Endothelial cell of umbilical vein (primary cell): ENCODE results near the gene MRPL55. TPM values are rescaled to one million over a fixed set of nuclear protein-coding genes. Genes with fewer than 3 reads are reported as not detected.

Experiments used
- BruUV-seq: library from RNA; stranded (reverse); fragments of 400-500 nt; replicated peaks from 2 replicates; lab custom pipeline; 2021; lab: Mats Ljungman, UMichigan
- CTCF ChIA-PET: fragments of 300-600, 350-600 bp; sonication (Branson Sonifier 250); formaldehyde crosslinking; loops from one replicate; lab custom pipeline; 2021; ENCODE audit warnings: antibody characterized with exemption, inconsistent platforms; lab: Charles Lee
- POLR2A ChIA-PET: fragments of 300-600, 350-600 bp; sonication (Branson Sonifier 250); formaldehyde crosslinking; loops from one replicate; lab custom pipeline; 2021; ENCODE audit warnings: antibody characterized with exemption, inconsistent platforms; lab: Charles Lee
- DNase-seq: peaks from one replicate; pipeline ENCODE4 v3.0.0-alpha.2; 2011; ENCODE audit warnings: low read depth, low spot score
- FAIRE-seq: peaks from 2 replicates; lab custom pipeline; 2011; peaks lifted over from hg19 to GRCh38; lab: Jason Lieb, UNC
- H2AFZ ChIP-seq: 2 replicates; pipeline ENCODE4 v1.6.0; 2012; ENCODE audit warnings: low read depth, low read length, control low read depth, inconsistent platforms
- H3K27ac ChIP-seq: 2 replicates; pipeline ENCODE4 v1.5.1; 2011; ENCODE audit warnings: low read depth, mild to moderate bottlenecking, control low read depth, low read length, moderate library complexity; ENCODE audit not compliant: insufficient read depth
- H3K27me3 ChIP-seq, 2 experiments: 2 replicates each; pipeline versions ENCODE4 v1.6.0 to v1.6.1; 2011; ENCODE audit warnings: low read length in 2 of 2, mixed read lengths in 1 of 2; ENCODE audit not compliant: control insufficient read depth in 2 of 2, insufficient read depth in 2 of 2
- H3K36me3 ChIP-seq, 2 experiments: 2 replicates in 1 of 2; 3 replicates in 1 of 2; pipeline ENCODE4 v1.5.1; 2011; ENCODE audit warnings: low read length in 2 of 2, mild to moderate bottlenecking in 1 of 2, moderate library complexity in 1 of 2; ENCODE audit not compliant: control insufficient read depth in 2 of 2, insufficient read depth in 2 of 2; ENCODE audit errors: extremely low read depth in 1 of 2
- H3K4me1 ChIP-seq: 3 replicates; pipeline ENCODE4 v1.5.1; 2011; ENCODE audit warnings: mild to moderate bottlenecking, low read length; ENCODE audit not compliant: control insufficient read depth, insufficient read depth; ENCODE audit errors: extremely low read depth
- H3K4me2 ChIP-seq: 2 replicates; pipeline ENCODE4 v1.6.1; 2011; ENCODE audit warnings: low read length, control low read depth, mixed read lengths; ENCODE audit not compliant: insufficient read depth
- H3K4me3 ChIP-seq, 3 experiments: fragments of 200-600 bp in 1 of 3; sonication (generic), shearing (Covaris generic) in 1 of 3; replicated peaks in 1 of 3; 2 replicates each; pipeline ENCODE4 v1.5.1; 2011 to 2016; ENCODE audit warnings: control low read depth in 3 of 3, low read length in 3 of 3, mild to moderate bottlenecking in 2 of 3, inconsistent platforms in 1 of 3, low read depth in 1 of 3, moderate library complexity in 1 of 3; ENCODE audit not compliant: insufficient read depth in 1 of 3
- H3K79me2 ChIP-seq: 2 replicates; pipeline ENCODE4 v1.6.0; 2012; ENCODE audit warnings: low read length, inconsistent platforms; ENCODE audit not compliant: control insufficient read depth, insufficient read depth
- H3K9ac ChIP-seq: replicated peaks from 2 replicates; pipeline ENCODE3; 2011; ENCODE audit warnings: low read length, control low read depth; ENCODE audit not compliant: insufficient read depth; ENCODE audit errors: extremely low read depth
- H3K9me1 ChIP-seq: replicated peaks from 3 replicates; pipeline ENCODE4 v1.6.0; 2011; ENCODE audit warnings: mild to moderate bottlenecking, low read length; ENCODE audit not compliant: control insufficient read depth, insufficient read depth; ENCODE audit errors: extremely low read depth
- H3K9me3 ChIP-seq: replicated peaks from 2 replicates; pipeline ENCODE4 v1.5.1; 2012; ENCODE audit warnings: low read length, inconsistent platforms; ENCODE audit not compliant: control insufficient read depth, insufficient read depth
- H4K20me1 ChIP-seq: replicated peaks from 2 replicates; pipeline ENCODE3; 2011; ENCODE audit warnings: mild to moderate bottlenecking, low read length; ENCODE audit not compliant: control insufficient read depth, insufficient read depth; ENCODE audit errors: extremely low read depth
- EZH2 ChIP-seq: IDR thresholded peaks from 2 replicates; pipeline ENCODE4 v1.6.1; 2012; ENCODE audit warnings: borderline replicate concordance, low read depth, mild to moderate bottlenecking, moderate library complexity, low read length, inconsistent platforms; ENCODE audit not compliant: severe bottlenecking
- FOS ChIP-seq: IDR thresholded peaks from 2 replicates; pipeline ENCODE4 v1.6.1; 2011; ENCODE audit warnings: mild to moderate bottlenecking, low read length, moderate library complexity, borderline replicate concordance; ENCODE audit not compliant: insufficient read depth
- GATA2 ChIP-seq: IDR thresholded peaks from 2 replicates; pipeline ENCODE4 v1.7.0; 2011; ENCODE audit warnings: low read depth, mild to moderate bottlenecking, moderate library complexity, mixed read lengths, low read length; ENCODE audit not compliant: insufficient read length, insufficient read depth
- JUN ChIP-seq: IDR thresholded peaks from 2 replicates; pipeline ENCODE4 v1.6.1; 2011; ENCODE audit warnings: borderline replicate concordance, low read depth; ENCODE audit not compliant: insufficient read length, insufficient read depth
- MYC ChIP-seq: IDR thresholded peaks from one replicate; pipeline ENCODE4 v1.6.1; 2011; ENCODE audit warnings: mild to moderate bottlenecking, low read depth, low read length
- POLR2A ChIP-seq: IDR thresholded peaks from 2 replicates; pipeline ENCODE4 v1.6.1; 2012; ENCODE audit warnings: low read depth, mild to moderate bottlenecking, control low read depth, low read length
- POLR2AphosphoS5 ChIP-seq: IDR thresholded peaks from 2 replicates; pipeline ENCODE4 v1.6.1; 2012; ENCODE audit warnings: low read depth, mild to moderate bottlenecking, control low read depth, low read length, moderate library complexity; ENCODE audit not compliant: insufficient read depth
- dilution Hi-C: fragments of 300-500 bp; cut with MboI; formaldehyde crosslinking; loops from one replicate; pipeline ENCODE4 v1.15.0; 2019; ENCODE audit warnings: low sequenced_read_pairs; ENCODE audit not compliant: extremely low pct_ligation_motif_present
- intact Hi-C: fragments of 100-400 bp; cut with micrococcal nuclease; formaldehyde crosslinking; loops from one replicate; pipeline ENCODE4 v1.10.0; 2022
- polyA plus RNA-seq, 4 experiments: library from polyadenylated mRNA; depleted of rRNA in 3 of 4; stranded (reverse) in 3 of 4; unstranded in 1 of 4; fragments of >200 nt; gene quantifications; 2 replicates each; pipeline versions ENCODE4 v1.2.1 to v1.2.3, GENCODE V29; 2011 to 2012; ENCODE audit warnings: missing spikeins in 1 of 4
- total RNA-seq: library from RNA; stranded (reverse); gene quantifications from 2 replicates; pipeline ENCODE4 v1.2.3, GENCODE V29; 2021
- TF ChIP-seq, protein P1 (sequence below): IDR thresholded peaks from 2 replicates; pipeline ENCODE4 v1.6.1; 2011; ENCODE audit not compliant: insufficient read depth, insufficient read length
- TF ChIP-seq, protein P2 (sequence below), 2 donors: IDR thresholded peaks; 1 replicate in 1 of 2; 2 replicates in 1 of 2; pipeline ENCODE4 v1.5.1; 2011; ENCODE audit warnings: low read length in 2 of 2, mild to moderate bottlenecking in 2 of 2, moderate library complexity in 2 of 2, control low read depth in 1 of 2, inconsistent platforms in 1 of 2, low read depth in 1 of 2; ENCODE audit not compliant: insufficient read depth in 1 of 2; ENCODE audit errors: extremely low read depth in 1 of 2

The MRPL55 gene
- total and polyA plus RNA-seq, 2 donors (not counting 3 experiments of a cell fraction or from before 2014, with no cell fraction given), result 58.7 to 155 TPM

DNA sequence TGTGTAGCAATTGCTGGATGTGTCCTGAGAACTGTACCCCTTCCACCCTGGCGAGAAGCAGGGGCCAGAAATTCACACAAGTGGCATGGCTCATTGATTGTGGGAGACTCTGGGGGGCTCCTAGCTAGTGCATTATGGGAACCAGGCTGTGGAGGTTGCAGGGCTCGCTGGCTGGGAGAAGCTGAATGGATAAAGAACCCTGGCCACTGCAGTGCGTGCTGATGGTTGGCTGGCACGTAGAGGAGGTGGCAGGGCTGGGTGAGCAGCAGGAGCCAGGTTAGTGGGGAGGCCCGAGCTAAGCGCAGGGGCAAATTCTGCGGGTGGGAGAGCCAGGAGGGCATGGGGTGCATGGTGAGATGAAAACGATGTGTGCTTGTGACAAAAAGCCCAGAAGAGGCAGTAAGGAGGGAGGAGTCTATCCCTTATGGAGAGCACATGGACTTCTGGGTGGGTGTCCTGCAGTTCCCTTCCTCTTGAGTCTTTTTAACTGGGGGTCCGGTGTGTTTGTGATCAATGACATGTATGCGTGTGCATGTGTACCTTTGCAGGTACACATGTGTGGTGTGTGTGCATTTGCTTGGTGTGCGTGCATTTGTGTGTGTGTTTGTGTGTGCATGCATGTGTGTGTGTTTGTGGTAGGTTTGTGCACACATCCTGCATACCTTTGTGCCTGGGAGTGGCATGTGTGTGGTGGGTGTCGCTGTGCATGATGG lies 34.5 kb upstream of the MRPL55 start:
- H2AFZ ChIP-seq, result no peak overlapping the region
- CTCF ChIA-PET, result interaction anchor here (3.5 kb wide), 1 partner anchor 13 kb away, joined by 12 read pairs; no protein-coding TSS in a partner anchor
- peaks cover 27% of the 10 kb centered on the region for H3K4me1 ChIP-seq
- DNase-seq (no peak), FAIRE-seq (no peak)
- dilution Hi-C loops (no loop called here), intact Hi-C loops (no loop called here)
- no peaks in the 10 kb centered on the region for H3K27me3 ChIP-seq
- no peaks in the 10 kb centered on the region for H4K20me1 ChIP-seq
- TF ChIP-seq GATA2, result no peak
- TF ChIP-seq FOS, result no peak
- no peaks in the 10 kb centered on the region for H3K9me1 ChIP-seq
- no TSS peak for BruUV-seq
- H3K27ac ChIP-seq, result no peak overlapping the region
- peaks cover 68% of the 10 kb centered on the region for H3K79me2 ChIP-seq
- H3K4me2 ChIP-seq, result no peak overlapping the region
- H3K9me3 ChIP-seq, result no peaks in the 10 kb centered on the region
- no peak overlapping the region for H3K9ac ChIP-seq
- POLR2A ChIA-PET, result interaction anchor here (1.4 kb wide), 1 partner anchor 22 kb away, joined by 3 read pairs; the partner anchor contains the start of gene IBA57
- H3K36me3 ChIP-seq, result peaks cover 0 to 16% of the 10 kb centered on the region in 2 experiments
- H3K4me3 ChIP-seq, result no peak overlapping the region

DNA sequence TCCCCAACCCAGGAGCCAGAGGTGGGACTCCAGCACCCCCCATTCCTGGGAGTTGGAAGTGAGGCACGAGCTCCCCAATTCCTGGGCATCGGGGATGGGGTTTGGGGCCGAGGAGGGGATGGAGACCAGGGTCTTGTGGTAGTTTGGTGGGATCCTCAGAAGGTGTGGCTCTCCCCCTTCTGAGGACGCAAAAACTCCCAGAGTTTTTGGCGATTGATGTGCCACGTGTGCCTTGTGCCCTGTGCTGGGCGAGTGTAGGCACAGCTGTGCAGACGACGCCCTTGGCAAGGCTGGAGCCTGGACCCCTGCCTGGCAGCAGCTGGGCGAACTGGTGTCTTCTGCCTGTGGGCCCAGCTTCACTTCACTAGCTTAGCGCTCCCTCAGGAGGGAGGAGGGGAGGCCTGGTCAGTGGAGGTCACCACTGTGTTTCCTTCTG lies 33.6 kb upstream of the MRPL55 start:
- FAIRE-seq, result no peak
- ChIA-PET CTCF (interaction anchor here (0.9 to 3.5 kb wide), 2 partner anchors 12 to 23 kb away, joined by 5 to 12 read pairs; partner anchors contain the start of gene IBA57), POLR2A (interaction anchor here (0.7 to 1.7 kb wide), 2 partner anchors 22 to 24 kb away, joined by 3 to 4 read pairs; partner anchors contain the start of gene IBA57)
- Histone ChIP-seq H3K27me3 (no peaks in the 10 kb centered on the region), H3K9me3 (no peaks in the 10 kb centered on the region), H3K79me2 (peaks cover 68% of the 10 kb centered on the region), H3K27ac (no peak overlapping the region), H3K36me3 (peaks cover 0 to 16% of the 10 kb centered on the region in 2 experiments), H3K4me1 (peaks cover 18% of the 10 kb centered on the region), H3K4me2 (no peak overlapping the region), H3K9ac (no peak overlapping the region), H2AFZ (no peak overlapping the region), H3K9me1 (no peaks in the 10 kb centered on the region), H3K4me3 (no peak overlapping the region), H4K20me1 (no peaks in the 10 kb centered on the region)
- BruUV-seq, result no TSS peak
- DNase-seq, result no peak
- no peak for TF ChIP-seq GATA2
- no peak for TF ChIP-seq JUN
- no peak for TF ChIP-seq EZH2
- TF ChIP-seq FOS, result no peak
- TF ChIP-seq, protein P1, sequence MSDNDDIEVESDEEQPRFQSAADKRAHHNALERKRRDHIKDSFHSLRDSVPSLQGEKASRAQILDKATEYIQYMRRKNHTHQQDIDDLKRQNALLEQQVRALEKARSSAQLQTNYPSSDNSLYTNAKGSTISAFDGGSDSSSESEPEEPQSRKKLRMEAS, result no peak
- no peak for TF ChIP-seq POLR2A
- no peak for TF ChIP-seq MYC
- no peak for TF ChIP-seq POLR2AphosphoS5
- TF ChIP-seq, protein P2, sequence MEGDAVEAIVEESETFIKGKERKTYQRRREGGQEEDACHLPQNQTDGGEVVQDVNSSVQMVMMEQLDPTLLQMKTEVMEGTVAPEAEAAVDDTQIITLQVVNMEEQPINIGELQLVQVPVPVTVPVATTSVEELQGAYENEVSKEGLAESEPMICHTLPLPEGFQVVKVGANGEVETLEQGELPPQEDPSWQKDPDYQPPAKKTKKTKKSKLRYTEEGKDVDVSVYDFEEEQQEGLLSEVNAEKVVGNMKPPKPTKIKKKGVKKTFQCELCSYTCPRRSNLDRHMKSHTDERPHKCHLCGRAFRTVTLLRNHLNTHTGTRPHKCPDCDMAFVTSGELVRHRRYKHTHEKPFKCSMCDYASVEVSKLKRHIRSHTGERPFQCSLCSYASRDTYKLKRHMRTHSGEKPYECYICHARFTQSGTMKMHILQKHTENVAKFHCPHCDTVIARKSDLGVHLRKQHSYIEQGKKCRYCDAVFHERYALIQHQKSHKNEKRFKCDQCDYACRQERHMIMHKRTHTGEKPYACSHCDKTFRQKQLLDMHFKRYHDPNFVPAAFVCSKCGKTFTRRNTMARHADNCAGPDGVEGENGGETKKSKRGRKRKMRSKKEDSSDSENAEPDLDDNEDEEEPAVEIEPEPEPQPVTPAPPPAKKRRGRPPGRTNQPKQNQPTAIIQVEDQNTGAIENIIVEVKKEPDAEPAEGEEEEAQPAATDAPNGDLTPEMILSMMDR (IDR thresholded peaks at IDR 0.05; ENCODE audit: extremely low read depth in 1 of 2, insufficient read depth in 1 of 2, low read depth in 1 of 2, low read length in 2 of 2), result no peak
- dilution Hi-C loops (no loop called here), intact Hi-C loops (no loop called here)
